ENCODE measurements around the gene HMGXB4.

Gene HMGXB4

GRCh38 chr22:35324762-35325161 is 67.5 kb downstream of the HMGXB4 start:
- Histone ChIP-seq H3K36me3 (ENCODE audit: control insufficient read depth, low read length) (no peaks in the 10 kb centered on the region), H3F3A (ENCODE audit: control insufficient read depth, insufficient read depth) (peaks cover 2% of the 10 kb centered on the region; the same call in 1 of the 2 replicates), H3K4me2 (ENCODE audit: low read length) (no peak overlapping the region), H4K20me1 (ENCODE audit: control insufficient read depth, insufficient read depth, low read depth, low read length) (no peaks in the 10 kb centered on the region), H3K79me2 (ENCODE audit: control insufficient read depth, low read length) (no peaks in the 10 kb centered on the region), H3K4me1 (ENCODE audit: control insufficient read depth, low read length) (peaks cover 8% of the 10 kb centered on the region), H3K9me2 (replicated peaks; ENCODE audit: control insufficient read depth, low read length) (no peaks in the 10 kb centered on the region), H3K27me3 (ENCODE audit: control insufficient read depth, low read length) (no peaks in the 10 kb centered on the region), H3K27ac (ENCODE audit: low read depth, low read length) (no peak overlapping the region), H3K4me3 (ENCODE audit: low read length) (no peak overlapping the region), H3K9me3 (ENCODE audit: control insufficient read depth, insufficient read depth, low read length) (no peaks in the 10 kb centered on the region)
- TF ChIP-seq CTCF (IDR thresholded peaks at IDR 0.05; ENCODE audit: low read depth, low read length, poor library complexity, severe bottlenecking) (no peak), EZH2phosphoT487 (IDR thresholded peaks at IDR 0.05; ENCODE audit: borderline replicate concordance, low read length) (no peak)

- Histone ChIP-seq H3K79me2 (ENCODE audit: control insufficient read depth, low read length) (no peaks in the 10 kb centered on the region), H3K9me2 (replicated peaks; ENCODE audit: control insufficient read depth, low read length) (no peaks in the 10 kb centered on the region), H3K4me1 (ENCODE audit: control insufficient read depth, low read length) (peaks cover 13% of the 10 kb centered on the region), H3K27me3 (ENCODE audit: control insufficient read depth, low read length) (no peaks in the 10 kb centered on the region), H3K9me3 (ENCODE audit: control insufficient read depth, insufficient read depth, low read length) (no peaks in the 10 kb centered on the region), H3K36me3 (ENCODE audit: control insufficient read depth, low read length) (no peaks in the 10 kb centered on the region), H4K20me1 (ENCODE audit: control insufficient read depth, insufficient read depth, low read depth, low read length) (no peaks in the 10 kb centered on the region), H3K27ac (ENCODE audit: low read depth, low read length) (no peak overlapping the region), H3K4me3 (ENCODE audit: low read length) (no peak overlapping the region), H3F3A (ENCODE audit: control insufficient read depth, insufficient read depth) (peaks cover 2% of the 10 kb centered on the region; the same call in 1 of the 2 replicates), H3K4me2 (ENCODE audit: low read length) (no peak overlapping the region)
- no peak for TF ChIP-seq EZH2phosphoT487 (IDR thresholded peaks at IDR 0.05; ENCODE audit: borderline replicate concordance, low read length)
- TF ChIP-seq CTCF (IDR thresholded peaks at IDR 0.05; ENCODE audit: low read depth, low read length, poor library complexity, severe bottlenecking): no peak
Measured at GRCh38 chr22:35325209-35325608, 67.9 kb downstream of the HMGXB4 start.

GRCh38 chr22:35326854-35327562 is 69.7 kb downstream of the HMGXB4 start:
- H3K79me2 ChIP-seq (ENCODE audit: control insufficient read depth, low read length): no peaks in the 10 kb centered on the region
- peaks cover 20% of the 10 kb centered on the region for H3K4me1 ChIP-seq (ENCODE audit: control insufficient read depth, low read length)
- no peak overlapping the region for H3K4me3 ChIP-seq (ENCODE audit: low read length)
- TF ChIP-seq EZH2phosphoT487 (IDR thresholded peaks at IDR 0.05; ENCODE audit: borderline replicate concordance, low read length) (no peak), CTCF (IDR thresholded peaks at IDR 0.05; ENCODE audit: low read depth, low read length, poor library complexity, severe bottlenecking) (no peak)
- no peak overlapping the region for H3K27ac ChIP-seq (ENCODE audit: low read depth, low read length)
- H3F3A ChIP-seq (ENCODE audit: control insufficient read depth, insufficient read depth): peaks cover 2% of the 10 kb centered on the region; the same call in 1 of the 2 replicates
- H4K20me1 ChIP-seq (ENCODE audit: control insufficient read depth, insufficient read depth, low read depth, low read length): no peaks in the 10 kb centered on the region
- H3K9me2 ChIP-seq (replicated peaks; ENCODE audit: control insufficient read depth, low read length): no peaks in the 10 kb centered on the region
- no peaks in the 10 kb centered on the region for H3K9me3 ChIP-seq (ENCODE audit: control insufficient read depth, insufficient read depth, low read length)
- no peaks in the 10 kb centered on the region for H3K27me3 ChIP-seq (ENCODE audit: control insufficient read depth, low read length)
- no peaks in the 10 kb centered on the region for H3K36me3 ChIP-seq (ENCODE audit: control insufficient read depth, low read length)
- H3K4me2 ChIP-seq (ENCODE audit: low read length): no peak overlapping the region

Measured in DOHH2 (cell line).